H1 (cell line): ENCODE data around the gene KRTAP4-1. TPM values are rescaled to one million over a fixed set of nuclear protein-coding genes. Genes with fewer than 3 reads are reported as not detected.

Source experiments
- GABPA ChIP-seq: IDR thresholded peaks from 2 replicates; pipeline ENCODE4 v1.6.1; 2011; ENCODE audit warnings: mild to moderate bottlenecking, low read length, moderate library complexity, borderline replicate concordance; ENCODE audit not compliant: insufficient read depth
- KDM4A ChIP-seq: IDR thresholded peaks from one replicate; pipeline ENCODE4 v1.7.1; 2012; ENCODE audit warnings: low read depth, mild to moderate bottlenecking, moderate library complexity, low read length, inconsistent platforms; ENCODE audit not compliant: severe bottlenecking
- polyA plus RNA-seq, 7 experiments: library from polyadenylated mRNA; depleted of rRNA in 3 of 7; stranded (reverse) in 5 of 7; unstranded in 2 of 7; fragments of >200 nt in 5 of 7; fragments of 200-250 nt in 2 of 7; gene quantifications; 1 replicate in 5 of 7; 2 replicates in 1 of 7; 4 replicates in 1 of 7; pipeline versions ENCODE4 v1.2.1 to v1.2.3, GENCODE V29; 2011 to 2013; ENCODE audit warnings: missing spikeins in 2 of 7, mixed read lengths in 2 of 7
- total RNA-seq: library from RNA; stranded (reverse); fragmentation: NEBNext Ultra II Directional; extraction: Animal tissue kit (Norgen Biotek cat#: 25700); gene quantifications from 2 replicates; pipeline ENCODE4 v1.2.1, GENCODE V29; 2021

Gene KRTAP4-1
- total and polyA plus RNA-seq, 2 of the 8 experiments (the other 6 are each of a cell fraction or from before 2014, with no cell fraction given), result not detected

GRCh38 chr17:41212524-41213169 lies 27.9 kb upstream of the KRTAP4-1 start (continued):
- TF ChIP-seq GABPA (no peak), KDM4A (no peak)
